ENCODE results near the gene OR51A7. TPM values are rescaled to one million over a fixed set of nuclear protein-coding genes. Genes with fewer than 3 reads are reported as not detected.
"Not testable (repeated sequence)": the region's sequence is repeated elsewhere in the genome, so short reads cannot be mapped to it uniquely, and the experiment has no call there.

OR51A7 gene
- total RNA-seq, 1 donor from 2014 or later, result not detected

DNA sequence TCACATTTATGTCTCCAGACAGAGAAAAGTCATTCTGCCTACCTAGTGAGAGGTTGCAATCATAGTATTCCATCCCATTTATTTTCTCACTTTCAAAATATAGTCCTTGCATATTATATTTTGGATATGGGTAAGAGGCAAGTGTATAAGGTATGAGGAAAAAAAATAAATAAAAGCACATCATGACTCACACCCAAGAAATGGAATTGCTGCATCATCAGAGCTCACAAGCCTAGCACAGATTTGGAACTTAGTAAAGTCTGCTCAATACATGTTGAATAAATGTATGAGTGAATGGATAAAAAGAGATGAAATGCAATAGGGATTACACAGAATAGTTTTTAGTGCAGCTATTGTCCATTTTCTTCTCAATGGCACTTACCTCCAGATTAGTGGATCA lies 23.0 kb downstream of the OR51A7 start:
- no peak for DNase-seq (ENCODE audit: low read depth)
- H3K36me3 ChIP-seq (ENCODE audit: control insufficient read depth, insufficient read depth, low read length), result no peaks in the 10 kb centered on the region
- no peaks in the 10 kb centered on the region for H3K27me3 ChIP-seq (ENCODE audit: control insufficient read depth, insufficient read depth, low read length)
- H3K4me3 ChIP-seq (ENCODE audit: low read depth, low read length), result no peak overlapping the region
- TF ChIP-seq, protein P1, sequence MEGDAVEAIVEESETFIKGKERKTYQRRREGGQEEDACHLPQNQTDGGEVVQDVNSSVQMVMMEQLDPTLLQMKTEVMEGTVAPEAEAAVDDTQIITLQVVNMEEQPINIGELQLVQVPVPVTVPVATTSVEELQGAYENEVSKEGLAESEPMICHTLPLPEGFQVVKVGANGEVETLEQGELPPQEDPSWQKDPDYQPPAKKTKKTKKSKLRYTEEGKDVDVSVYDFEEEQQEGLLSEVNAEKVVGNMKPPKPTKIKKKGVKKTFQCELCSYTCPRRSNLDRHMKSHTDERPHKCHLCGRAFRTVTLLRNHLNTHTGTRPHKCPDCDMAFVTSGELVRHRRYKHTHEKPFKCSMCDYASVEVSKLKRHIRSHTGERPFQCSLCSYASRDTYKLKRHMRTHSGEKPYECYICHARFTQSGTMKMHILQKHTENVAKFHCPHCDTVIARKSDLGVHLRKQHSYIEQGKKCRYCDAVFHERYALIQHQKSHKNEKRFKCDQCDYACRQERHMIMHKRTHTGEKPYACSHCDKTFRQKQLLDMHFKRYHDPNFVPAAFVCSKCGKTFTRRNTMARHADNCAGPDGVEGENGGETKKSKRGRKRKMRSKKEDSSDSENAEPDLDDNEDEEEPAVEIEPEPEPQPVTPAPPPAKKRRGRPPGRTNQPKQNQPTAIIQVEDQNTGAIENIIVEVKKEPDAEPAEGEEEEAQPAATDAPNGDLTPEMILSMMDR (IDR thresholded peaks at IDR 0.05; ENCODE audit: insufficient read depth, low read length, poor library complexity, severe bottlenecking), result no peak

- H3K36me3 ChIP-seq (ENCODE audit: control insufficient read depth, insufficient read depth, low read length), result no peaks in the 10 kb centered on the region
These were observed 29.2 kb downstream of the OR51A7 start for GRCh38 chr11:4932751-4933150.

GRCh38 chr11:4936745-4937144 lies 33.2 kb downstream of the OR51A7 start:
- no peaks in the 10 kb centered on the region for H3K27me3 ChIP-seq (ENCODE audit: control insufficient read depth, insufficient read depth, low read length)
- no peaks in the 10 kb centered on the region for H3K36me3 ChIP-seq (ENCODE audit: control insufficient read depth, insufficient read depth, low read length)
- DNase-seq (ENCODE audit: low read depth), result no peak
- TF ChIP-seq, protein P1 (IDR thresholded peaks at IDR 0.05; ENCODE audit: insufficient read depth, low read length, poor library complexity, severe bottlenecking), result no peak
- no peak overlapping the region for H3K4me3 ChIP-seq (ENCODE audit: low read depth, low read length)

More at GRCh38 chr11:4932751-4933150, 29.2 kb downstream of the OR51A7 start:
- Histone ChIP-seq H3K27me3 (ENCODE audit: control insufficient read depth, insufficient read depth, low read length) (no peaks in the 10 kb centered on the region), H3K4me3 (ENCODE audit: low read depth, low read length) (no peak overlapping the region)
- TF ChIP-seq, protein P1 (IDR thresholded peaks at IDR 0.05; ENCODE audit: insufficient read depth, low read length, poor library complexity, severe bottlenecking), result no peak
- DNase-seq (ENCODE audit: low read depth), result no peak

DNA sequence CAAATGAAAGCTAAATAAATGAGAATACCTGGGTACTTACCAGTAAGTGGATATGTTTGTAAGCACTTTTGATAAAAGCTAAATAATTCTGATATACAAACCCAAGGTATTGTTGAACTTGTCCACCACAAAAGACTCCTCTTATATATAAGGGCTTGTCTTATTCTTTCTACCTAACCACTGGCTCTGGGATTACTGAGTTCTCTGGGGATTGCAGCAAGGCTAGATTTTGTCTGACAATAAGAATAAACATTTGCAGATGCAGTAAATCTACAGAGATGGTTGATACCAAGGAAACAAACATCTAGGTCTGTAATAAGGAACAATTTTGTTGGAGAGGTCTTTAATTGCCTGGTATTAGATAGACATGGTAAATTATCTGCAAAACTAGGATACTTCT lies 43.9 kb downstream of the OR51A7 start, which contains the start of gene OR51A4:
TSS of gene OR51A4 (minus strand) at position 101 of the 400 bp plus-strand sequence. CDS start 505 bp downstream, outside the sequence.
- Histone ChIP-seq H3K27me3 (ENCODE audit: control insufficient read depth, insufficient read depth, low read length) (no peaks in the 10 kb centered on the region), H3K4me3 (ENCODE audit: low read depth, low read length) (no peak within 1 kb of the TSS), H3K36me3 (ENCODE audit: control insufficient read depth, insufficient read depth, low read length) (no peaks in the 10 kb centered on the region)
- TF ChIP-seq, protein P1 (IDR thresholded peaks at IDR 0.05; ENCODE audit: insufficient read depth, low read length, poor library complexity, severe bottlenecking), result no peak
- no peak for DNase-seq (ENCODE audit: low read depth)

- DNase-seq (ENCODE audit: low read depth); H3K27me3 ChIP-seq (ENCODE audit: control insufficient read depth, insufficient read depth, low read length); H3K4me3 ChIP-seq (ENCODE audit: low read depth, low read length); H3K36me3 ChIP-seq (ENCODE audit: control insufficient read depth, insufficient read depth, low read length): not testable (repeated sequence)
These were observed 52.0 kb downstream of the OR51A7 start, which contains the start of gene OR51A2 for GRCh38 chr11:4955613-4956012. OR51A2 (minus strand) TSS chr11:4955713; CDS start chr11:4955713, 0 bp downstream.

- DNase-seq (ENCODE audit: low read depth), result no peak
- no peak overlapping the region for H3K4me3 ChIP-seq (ENCODE audit: low read depth, low read length)
- no peaks in the 10 kb centered on the region for H3K36me3 ChIP-seq (ENCODE audit: control insufficient read depth, insufficient read depth, low read length)
- TF ChIP-seq, protein P1 (IDR thresholded peaks at IDR 0.05; ENCODE audit: insufficient read depth, low read length, poor library complexity, severe bottlenecking), result no peak
- H3K27me3 ChIP-seq (ENCODE audit: control insufficient read depth, insufficient read depth, low read length), result no peaks in the 10 kb centered on the region
These were observed 53.8 kb downstream of the OR51A7 start for GRCh38 chr11:4957396-4957795.

Other genes starting within 250 kb of the OR51A7 start
- not detected in 2 replicates for gene OR51E2, start 205.9 kb upstream of the OR51A7 start, total RNA-seq
- gene MMP26, start 199.0 kb upstream of the OR51A7 start, total RNA-seq, result not detected in 2 replicates
- not detected in 2 replicates for gene OR51F1, start 133.8 kb upstream of the OR51A7 start, total RNA-seq
- gene OR52R1, start 99.4 kb upstream of the OR51A7 start, total RNA-seq, result not detected in 2 replicates
- gene OR51F2, start 82.5 kb upstream of the OR51A7 start, total RNA-seq, result not detected in 2 replicates
- gene OR51S1, start 54.6 kb upstream of the OR51A7 start, total RNA-seq, result not detected in 2 replicates
- not detected in 2 replicates for gene OR51T1, start 21.9 kb upstream of the OR51A7 start, total RNA-seq
- not detected in 2 replicates for gene OR51G2, start 15.6 kb downstream of the OR51A7 start, total RNA-seq
- not detected in 2 replicates for gene OR51G1, start 20.6 kb downstream of the OR51A7 start, total RNA-seq
- not detected in 2 replicates for gene OR51A4, start 43.8 kb downstream of the OR51A7 start, total RNA-seq
- gene OR51A2, start 51.9 kb downstream of the OR51A7 start, total RNA-seq, result not detected in 2 replicates
- not detected in 2 replicates for gene OR51L1, start 91.1 kb downstream of the OR51A7 start, total RNA-seq
- not detected in 2 replicates for gene OR52J3, start 142.7 kb downstream of the OR51A7 start, total RNA-seq
- not detected in 2 replicates for gene OR52E2, start 155.8 kb downstream of the OR51A7 start, total RNA-seq
- not detected in 2 replicates for gene OR52E1, start 165.8 kb downstream of the OR51A7 start, total RNA-seq
- not detected in 2 replicates for gene OR52A5, start 234.6 kb downstream of the OR51A7 start, total RNA-seq